ENCODE data around the gene SFSWAP. TPM values are rescaled to one million over a fixed set of nuclear protein-coding genes. Genes with fewer than 3 reads are reported as not detected.

The SFSWAP gene
- total RNA-seq, 4 donors from 2014 or later: 45.9 to 66.2 (median 55.4) TPM

GRCh38 chr12:131699434-131699833 lies 11.5 kb upstream of the SFSWAP start:
- H3K27ac ChIP-seq: no peak overlapping the region
- TF ChIP-seq POLR2AphosphoS5 (IDR thresholded peaks at IDR 0.05): no peak
- TF ChIP-seq, protein P1, sequence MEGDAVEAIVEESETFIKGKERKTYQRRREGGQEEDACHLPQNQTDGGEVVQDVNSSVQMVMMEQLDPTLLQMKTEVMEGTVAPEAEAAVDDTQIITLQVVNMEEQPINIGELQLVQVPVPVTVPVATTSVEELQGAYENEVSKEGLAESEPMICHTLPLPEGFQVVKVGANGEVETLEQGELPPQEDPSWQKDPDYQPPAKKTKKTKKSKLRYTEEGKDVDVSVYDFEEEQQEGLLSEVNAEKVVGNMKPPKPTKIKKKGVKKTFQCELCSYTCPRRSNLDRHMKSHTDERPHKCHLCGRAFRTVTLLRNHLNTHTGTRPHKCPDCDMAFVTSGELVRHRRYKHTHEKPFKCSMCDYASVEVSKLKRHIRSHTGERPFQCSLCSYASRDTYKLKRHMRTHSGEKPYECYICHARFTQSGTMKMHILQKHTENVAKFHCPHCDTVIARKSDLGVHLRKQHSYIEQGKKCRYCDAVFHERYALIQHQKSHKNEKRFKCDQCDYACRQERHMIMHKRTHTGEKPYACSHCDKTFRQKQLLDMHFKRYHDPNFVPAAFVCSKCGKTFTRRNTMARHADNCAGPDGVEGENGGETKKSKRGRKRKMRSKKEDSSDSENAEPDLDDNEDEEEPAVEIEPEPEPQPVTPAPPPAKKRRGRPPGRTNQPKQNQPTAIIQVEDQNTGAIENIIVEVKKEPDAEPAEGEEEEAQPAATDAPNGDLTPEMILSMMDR (IDR thresholded peaks at IDR 0.05): no peak
- no peak for TF ChIP-seq POLR2A (IDR thresholded peaks at IDR 0.05)
- no peak for TF ChIP-seq EP300 (IDR thresholded peaks at IDR 0.05; ENCODE audit: low read depth)
- H3K9me3 ChIP-seq: peaks cover under 1 to 3% of the 10 kb centered on the region in 2 donors
- no peak overlapping the region for H3K4me3 ChIP-seq
- no peaks in the 10 kb centered on the region for H3K27me3 ChIP-seq
- H3K4me1 ChIP-seq: no peaks in the 10 kb centered on the region
- no peak for DNase-seq
- H3K36me3 ChIP-seq: no peaks in the 10 kb centered on the region
- WGBS, 2 donors (ENCODE audit: low coverage in 1 of 2): 82 to 83% methylated on average over 5 of the region's 5 CpGs
- intact Hi-C loops (cut with DNase I; ENCODE audit: low total_unique reads): no loop called here
- in situ Hi-C loops (cut with MboI; ENCODE audit: low pct_ligation_motif_present in 1 of 4, low pct_unique_long_range_greater_than_20kb in 1 of 4, low sequenced_read_pairs in 3 of 4): no loop called here

DNA sequence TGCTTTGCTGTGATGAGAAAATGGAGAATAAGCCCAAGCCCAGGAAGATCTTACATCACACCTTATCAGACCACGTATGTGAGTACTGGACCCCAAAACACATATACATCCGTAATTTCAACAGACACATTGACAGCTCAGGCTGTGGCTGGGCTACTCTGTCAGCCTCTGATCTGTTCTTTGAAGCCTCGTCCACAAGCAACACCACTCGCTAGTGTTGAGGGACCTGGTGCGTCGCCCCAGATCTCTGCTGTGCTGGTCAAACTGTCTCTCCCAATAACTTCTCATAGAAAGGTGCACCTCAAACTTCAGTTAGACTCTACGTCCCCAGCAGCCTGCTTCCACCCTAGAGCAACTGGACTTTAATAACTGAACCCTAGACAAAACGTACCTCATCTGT lies 10.6 kb upstream of the SFSWAP start:
- Histone ChIP-seq H3K4me3 (no peak overlapping the region), H3K4me1 (no peaks in the 10 kb centered on the region), H3K27me3 (no peaks in the 10 kb centered on the region), H3K36me3 (no peaks in the 10 kb centered on the region), H3K9me3 (peaks cover 5 to 8% of the 10 kb centered on the region in 2 donors), H3K27ac (no peak overlapping the region)
- TF ChIP-seq, protein P1 (IDR thresholded peaks at IDR 0.05): no peak
- TF ChIP-seq POLR2AphosphoS5 (IDR thresholded peaks at IDR 0.05) (no peak), POLR2A (IDR thresholded peaks at IDR 0.05) (no peak), EP300 (IDR thresholded peaks at IDR 0.05; ENCODE audit: low read depth) (no peak)
- intact Hi-C loops (cut with DNase I; ENCODE audit: low total_unique reads): no loop called here
- WGBS, 2 donors (ENCODE audit: low coverage in 1 of 2): 68 to 83% methylated on average over 3 to 8 of the region's 8 CpGs
- in situ Hi-C loops (cut with MboI; ENCODE audit: low pct_ligation_motif_present in 1 of 4, low pct_unique_long_range_greater_than_20kb in 1 of 4, low sequenced_read_pairs in 3 of 4): no loop called here
- no peak for DNase-seq

GRCh38 chr12:131701705-131702572 lies 9.0 kb upstream of the SFSWAP start:
- in situ Hi-C loops (cut with MboI; ENCODE audit: low pct_ligation_motif_present in 1 of 4, low pct_unique_long_range_greater_than_20kb in 1 of 4, low sequenced_read_pairs in 3 of 4): no loop called here
- no peak overlapping the region for H3K27ac ChIP-seq
- H3K4me1 ChIP-seq: no peaks in the 10 kb centered on the region
- DNase-seq: no peak
- intact Hi-C loops (cut with DNase I; ENCODE audit: low total_unique reads): no loop called here
- H3K27me3 ChIP-seq: no peaks in the 10 kb centered on the region
- H3K4me3 ChIP-seq: no peak overlapping the region
- WGBS, 2 donors (ENCODE audit: low coverage in 1 of 2): 93% methylated on average over 5 of the region's 14 CpGs; no CpG with 5 or more reads in 1 of the 2 donors
- H3K36me3 ChIP-seq: no peaks in the 10 kb centered on the region
- peaks cover 5 to 8% of the 10 kb centered on the region in 2 donors for H3K9me3 ChIP-seq
- TF ChIP-seq, protein P1 (IDR thresholded peaks at IDR 0.05): no peak
- TF ChIP-seq POLR2AphosphoS5 (IDR thresholded peaks at IDR 0.05) (no peak), POLR2A (IDR thresholded peaks at IDR 0.05) (no peak), EP300 (IDR thresholded peaks at IDR 0.05; ENCODE audit: low read depth) (no peak)

- Histone ChIP-seq H3K9me3 (peaks cover 5 to 8% of the 10 kb centered on the region in 2 donors), H3K36me3 (no peaks in the 10 kb centered on the region), H3K4me3 (no peak overlapping the region), H3K27me3 (no peaks in the 10 kb centered on the region), H3K4me1 (no peaks in the 10 kb centered on the region), H3K27ac (no peak overlapping the region)
- intact Hi-C loops (cut with DNase I; ENCODE audit: low total_unique reads) (no loop called here), in situ Hi-C loops (cut with MboI; ENCODE audit: low pct_ligation_motif_present in 1 of 4, low pct_unique_long_range_greater_than_20kb in 1 of 4, low sequenced_read_pairs in 3 of 4) (no loop called here)
- TF ChIP-seq POLR2AphosphoS5 (IDR thresholded peaks at IDR 0.05) (no peak), POLR2A (IDR thresholded peaks at IDR 0.05) (no peak), EP300 (IDR thresholded peaks at IDR 0.05; ENCODE audit: low read depth) (no peak)
- TF ChIP-seq, protein P1 (IDR thresholded peaks at IDR 0.05): no peak
- DNase-seq: no peak
- WGBS, 2 donors (ENCODE audit: low coverage in 1 of 2): 100% methylated on average over 3 of the region's 3 CpGs; no CpG with 5 or more reads in 1 of the 2 donors
These were observed 8.4 kb upstream of the SFSWAP start for GRCh38 chr12:131702573-131702877.

All from transverse colon (tissue), 4 donors.